HepG2 (cell line): ENCODE data around the gene C22orf42. TPM values are rescaled to one million over a fixed set of nuclear protein-coding genes. Genes with fewer than 3 reads are reported as not detected.

Experiments
- ATAC-seq: fragments of 200-7000 bp; cut with Tn5 transposase; 3 replicates; pipeline ENCODE4 v1.9.1; 2020; ENCODE audit warnings: mild to moderate bottlenecking, moderate library complexity
- BruUV-seq: library from RNA; stranded (reverse); fragments of 400-500 nt; replicated peaks from 2 replicates; lab custom pipeline; 2021; lab: Mats Ljungman, UMichigan
- CTCF ChIA-PET: fragments of 300-600 bp; formaldehyde crosslinking; extraction: SDS; loops from one replicate; lab custom pipeline; 2021; ENCODE audit warnings: low total read pairs, inconsistent platforms, low intra/inter-chr PET ratio; lab: Yijun Ruan, JAX
- POLR2A ChIA-PET: fragments of 350-600 bp; sonication (Branson Sonifier 250); formaldehyde crosslinking; loops from one replicate; lab custom pipeline; 2020; ENCODE audit warnings: antibody characterized with exemption, inconsistent platforms; lab: Yijun Ruan, JAX
- DNase-seq: peaks from one replicate; pipeline ENCODE4 v3.0.0-alpha.2; 2015; ENCODE audit warnings: low spot score
- FAIRE-seq: peaks from 3 replicates; lab custom pipeline; 2011; peaks lifted over from hg19 to GRCh38; lab: Jason Lieb, UNC
- H2AFZ ChIP-seq: one replicate; pipeline ENCODE4 v1.6.1; 2011; ENCODE audit warnings: low read length, inconsistent platforms
- H3K27ac ChIP-seq: fragments of 300-600 bp; 3 replicates; pipeline ENCODE4 v1.8.0; 2011; ENCODE audit warnings: mixed run types, mild to moderate bottlenecking, mixed read lengths, low read length, inconsistent platforms; ENCODE audit not compliant: insufficient read depth; ENCODE audit errors: extremely low read length
- H3K27me3 ChIP-seq, 2 experiments: fragments of 200-600 bp in 1 of 2; 2 replicates in 1 of 2; 3 replicates in 1 of 2; pipeline versions ENCODE4 v1.6.0 to v1.8.0; 2011; ENCODE audit warnings: low read length in 2 of 2, mild to moderate bottlenecking in 2 of 2, moderate library complexity in 2 of 2, inconsistent platforms in 1 of 2; ENCODE audit not compliant: insufficient read depth in 2 of 2, control insufficient read depth in 1 of 2
- H3K36me3 ChIP-seq, 2 experiments: fragments of 200-600 bp in 1 of 2; replicated peaks in 1 of 2; 2 replicates in 1 of 2; 3 replicates in 1 of 2; pipeline versions ENCODE4 v1.5.1 to v1.8.0; 2011; ENCODE audit warnings: low read length in 2 of 2, inconsistent platforms in 1 of 2; ENCODE audit not compliant: insufficient read depth in 2 of 2, control insufficient read depth in 1 of 2
- H3K4me1 ChIP-seq: 2 replicates; pipeline ENCODE4 v1.5.1; 2012; ENCODE audit warnings: low read length, inconsistent platforms; ENCODE audit not compliant: insufficient read depth
- H3K4me2 ChIP-seq: 2 replicates; pipeline ENCODE4 v1.6.0; 2011; ENCODE audit warnings: low read depth, low read length, inconsistent platforms
- H3K4me3 ChIP-seq, 3 experiments: fragments of 200-600 bp in 1 of 3; sonication (generic), shearing (Covaris generic) in 1 of 3; replicated peaks in 1 of 3; 2 replicates each; pipeline ENCODE4 v1.5.1; 2011 to 2016; ENCODE audit warnings: low read length in 3 of 3, inconsistent platforms in 2 of 3, low read depth in 2 of 3, mild to moderate bottlenecking in 2 of 3, control low read depth in 1 of 3, mixed read lengths in 1 of 3; ENCODE audit not compliant: insufficient read depth in 1 of 3
- H3K79me2 ChIP-seq: one replicate; pipeline ENCODE4 v1.6.1; 2011; ENCODE audit warnings: low read length, inconsistent platforms; ENCODE audit not compliant: insufficient read depth
- H3K9ac ChIP-seq: 2 replicates; pipeline ENCODE4 v1.6.0; 2011; ENCODE audit warnings: mild to moderate bottlenecking, low read depth, low read length, inconsistent platforms; ENCODE audit not compliant: insufficient read depth
- H3K9me3 ChIP-seq: 2 replicates; pipeline ENCODE4 v1.5.1; 2012; ENCODE audit warnings: mild to moderate bottlenecking, low read length
- H4K20me1 ChIP-seq: 2 replicates; pipeline ENCODE4 v1.6.0; 2011; ENCODE audit warnings: inconsistent platforms, mild to moderate bottlenecking, low read length, moderate library complexity; ENCODE audit not compliant: insufficient read depth
- ATAD3A ChIP-seq: sonication (generic); formaldehyde crosslinking; IDR thresholded peaks from 2 replicates; pipeline ENCODE4 v1.4.0; 2020; ENCODE audit warnings: missing genetic modification reagents
- WGBS: methylation state at CpG from one replicate; pipeline ENCODE4 v1.1.6; 2017; ENCODE audit warnings: low lambda C conversion rate; 5-methylcytosine and 5-hydroxymethylcytosine counted together
- in situ Hi-C: cut with HindIII; loops from 2 replicates; pipeline ENCODE4 v1.10.0; 2017; ENCODE audit warnings: low pct_unique_long_range_greater_than_20kb; ENCODE audit not compliant: extremely low pct_ligation_motif_present
- intact Hi-C: fragments of 100-400 bp; cut with micrococcal nuclease; formaldehyde crosslinking; loops from one replicate; pipeline ENCODE4 v1.10.0; 2022; ENCODE audit not compliant: unreplicated experiment
- polyA plus RNA-seq, 8 experiments: library from polyadenylated mRNA; depleted of rRNA in 3 of 8; stranded (reverse) in 7 of 8; unstranded in 1 of 8; fragments of >200 nt; fragmentation: Illumina TruSeq in 4 of 8; extraction: Trizol in 4 of 8; gene quantifications; 2 replicates each; pipeline versions ENCODE4 v1.2.1 to v1.2.3, GENCODE V29; 2011 to 2016; ENCODE audit warnings: low read depth in 4 of 8, missing spikeins in 1 of 8, mixed read lengths in 1 of 8; ENCODE audit not compliant: insufficient read depth in 1 of 8
- small RNA-seq, 3 experiments: library from RNA; depleted of rRNA; stranded (forward); fragments of <200 nt; gene quantifications; one replicate each; pipeline ENCODE3, GENCODE V24; 2012; ENCODE audit warnings: low read depth in 2 of 3, low replicate concordance in 1 of 3; ENCODE audit not compliant: insufficient read length in 3 of 3, insufficient read depth in 2 of 3
- total RNA-seq, 5 experiments: library from RNA; depleted of rRNA; stranded (reverse); fragments of >200 nt; fragmentation: Illumina TruSeq; extraction: Trizol; gene quantifications; 2 replicates each; pipeline ENCODE4 v1.2.3, GENCODE V29; 2016; ENCODE audit warnings: low read depth in 1 of 5

Gene C22orf42
- total and polyA plus RNA-seq, 2 of the 13 experiments (the other 11 are each of a cell fraction or from before 2014, with no cell fraction given) = not detected

- H3K27ac ChIP-seq = no peak overlapping the region
- no peak overlapping the region for H3K9ac ChIP-seq
- no peaks in the 10 kb centered on the region for H3K79me2 ChIP-seq
- BruUV-seq = no TSS peak
- in situ Hi-C loops (loop anchor here (10.0 kb wide), 1 partner anchor 164 kb away; no protein-coding TSS in a partner anchor), intact Hi-C loops (loop anchor here (2.0 to 10.0 kb wide), 2 partner anchors 274 to 348 kb away; no protein-coding TSS in a partner anchor)
- CTCF ChIA-PET = no interaction called here
- WGBS = 0% methylated on average over 1 of the region's 1 CpG
- no peaks in the 10 kb centered on the region for H3K36me3 ChIP-seq
- DNase-seq = no peak
- no peak for FAIRE-seq
- no peaks in the 10 kb centered on the region for H4K20me1 ChIP-seq
- H3K4me2 ChIP-seq = no peak overlapping the region
- H3K4me1 ChIP-seq = no peaks in the 10 kb centered on the region
- H3K4me3 ChIP-seq = no peak overlapping the region
- H3K27me3 ChIP-seq = no peaks in the 10 kb centered on the region
- no peak overlapping the region for H2AFZ ChIP-seq
- POLR2A ChIA-PET = no interaction called here
- no peaks in the 10 kb centered on the region for H3K9me3 ChIP-seq
- ATAC-seq = no peak
- TF ChIP-seq ATAD3A (CRISPR knock-in tag) = no peak
Observed at GRCh38 chr22:32100711-32101110, 58.4 kb downstream of the C22orf42 start.

Small RNA genes within 50 kb of the gene (small RNA-seq; reads per million reads assigned to genes)
- gene AP1B1P2 (0 reads per million in 3 experiments), gene RF02171 (0 reads per million in 3 experiments)

Other genes with a start within 250 kb of the C22orf42 start
- 92.7 and 112 TPM in 2 replicates for gene YWHAH, start 214.8 kb downstream of the C22orf42 start, total RNA-seq (2016; rRNA removed; fragmentation: Illumina TruSeq; extraction: Trizol)
- 35.6 and 40.9 TPM in 2 replicates for gene YWHAH, start 214.8 kb downstream of the C22orf42 start, polyA plus RNA-seq (2011; rRNA removed)
- gene SLC5A1, start 116.0 kb downstream of the C22orf42 start, total RNA-seq (2016; rRNA removed; fragmentation: Illumina TruSeq; extraction: Trizol) = not detected in 2 replicates
- gene SLC5A1, start 116.0 kb downstream of the C22orf42 start, polyA plus RNA-seq (2011; rRNA removed) = not detected in 2 replicates
- not detected in 2 replicates for gene RFPL2, start 45.8 kb upstream of the C22orf42 start, total RNA-seq (2016; rRNA removed; fragmentation: Illumina TruSeq; extraction: Trizol)
- not detected in 2 replicates for gene RFPL2, start 45.8 kb upstream of the C22orf42 start, polyA plus RNA-seq (2011; rRNA removed)
- not detected in 2 replicates for gene SLC5A4, start 96.0 kb upstream of the C22orf42 start, total RNA-seq (2016; rRNA removed; fragmentation: Illumina TruSeq; extraction: Trizol)
- gene SLC5A4, start 96.0 kb upstream of the C22orf42 start, polyA plus RNA-seq (2011; rRNA removed) = not detected in 2 replicates
- not detected in 2 replicates for gene RFPL3, start 198.6 kb upstream of the C22orf42 start, total RNA-seq (2016; rRNA removed; fragmentation: Illumina TruSeq; extraction: Trizol)
- not detected in 2 replicates for gene RFPL3, start 198.6 kb upstream of the C22orf42 start, polyA plus RNA-seq (2011; rRNA removed)